Measurements from ENCODE around the gene PCDH10. TPM values are rescaled to one million over a fixed set of nuclear protein-coding genes. Genes with fewer than 3 reads are reported as not detected.
A peak's percentile ranks its signal among the peaks of the same experiment; 100 is the strongest.
"Not testable (repeated sequence)": the region's sequence is repeated elsewhere in the genome, so short reads cannot be mapped to it uniquely, and the experiment has no call there.

Gene PCDH10
- total and polyA plus RNA-seq, 8 donors: 0.09 to 0.26 (median 0.13) TPM

GRCh38 chr4:133188433-133189146, 39.5 kb downstream of the PCDH10 start:
- no peaks in the 10 kb centered on the region for H3K9me3 ChIP-seq
- H3K4me1 ChIP-seq: no peaks in the 10 kb centered on the region
- no peak overlapping the region for H3K27ac ChIP-seq
- DNase-seq (no peak), ATAC-seq (no peak), FAIRE-seq (no peak)
- no peak for TF ChIP-seq CTCF (IDR thresholded peaks at IDR 0.05)
- no peaks in the 10 kb centered on the region for H3K36me3 ChIP-seq
- intact Hi-C loops (cut with DNase I): no loop called here
- WGBS, 2 donors: 56 to 65% methylated on average over 8 of the region's 8 CpGs
- no peaks in the 10 kb centered on the region for H3K27me3 ChIP-seq
- H3K4me3 ChIP-seq: no peak overlapping the region

DNA sequence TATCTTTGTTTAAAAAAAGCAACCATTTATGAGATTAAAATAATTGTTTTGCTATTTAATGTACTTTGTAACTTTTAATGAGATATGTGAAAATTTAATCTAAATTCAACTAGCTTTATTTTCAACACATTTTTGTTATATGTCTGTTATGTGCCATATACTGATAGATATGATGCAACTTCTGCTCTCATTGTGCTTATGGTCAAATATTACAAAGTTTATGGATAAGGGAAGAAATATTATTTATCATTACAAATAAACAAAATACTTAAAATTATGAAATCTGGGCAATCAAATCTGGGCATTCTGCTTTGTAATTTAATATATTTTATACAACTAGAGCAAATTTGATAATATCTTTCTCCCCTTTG, 40.0 kb downstream of the PCDH10 start:
- H3K27me3 ChIP-seq: no peaks in the 10 kb centered on the region
- DNase-seq: no peak
- H3K27ac ChIP-seq: no peak overlapping the region
- H3K4me1 ChIP-seq: no peaks in the 10 kb centered on the region
- H3K36me3 ChIP-seq: no peaks in the 10 kb centered on the region
- no peak overlapping the region for H3K4me3 ChIP-seq
- ATAC-seq: no peak
- no peak for FAIRE-seq
- intact Hi-C loops (cut with DNase I): no loop called here
- H3K9me3 ChIP-seq: no peaks in the 10 kb centered on the region
- TF ChIP-seq CTCF (IDR thresholded peaks at IDR 0.05): no peak

- ATAC-seq: no peak
- TF ChIP-seq CTCF (IDR thresholded peaks at IDR 0.05): no peak
Measured at GRCh38 chr4:133190098-133190497, 41.0 kb downstream of the PCDH10 start.

DNA sequence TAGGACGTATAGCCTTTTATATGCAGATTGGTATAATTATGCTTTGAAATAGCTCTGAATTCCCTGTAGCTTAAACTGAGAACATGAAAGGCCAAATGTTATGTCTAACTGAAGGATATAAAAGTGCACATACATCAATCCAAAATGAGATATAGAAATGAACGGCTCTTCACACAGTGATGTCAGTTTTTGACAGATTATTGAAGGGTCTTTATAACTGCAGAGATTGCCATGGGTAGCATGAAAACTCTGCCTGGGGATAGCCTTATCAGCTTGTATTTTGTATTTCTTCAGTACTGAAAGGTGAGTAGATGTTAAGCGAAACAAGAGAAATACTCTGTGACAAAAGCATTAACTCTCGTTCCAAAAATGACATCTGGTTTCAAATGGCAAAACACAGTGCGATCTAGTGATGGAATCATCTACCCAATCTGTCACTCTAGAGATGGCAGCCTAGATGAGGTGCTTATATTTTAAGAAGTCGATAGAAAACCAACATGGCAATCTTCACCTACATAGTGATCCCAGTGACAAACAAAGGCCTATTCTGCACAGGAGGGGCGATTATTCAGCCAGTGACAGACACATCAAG, 59.7 kb downstream of the PCDH10 start:
- H3K4me1 ChIP-seq: no peaks in the 10 kb centered on the region
- H3K36me3 ChIP-seq: no peaks in the 10 kb centered on the region
- WGBS, 2 donors: 47 to 61% methylated on average over 7 of the region's 7 CpGs
- FAIRE-seq: no peak
- H3K9me3 ChIP-seq: no peaks in the 10 kb centered on the region
- no peak for DNase-seq
- no peak for TF ChIP-seq CTCF (IDR thresholded peaks at IDR 0.05)
- no peak for ATAC-seq
- H3K27ac ChIP-seq: no peak overlapping the region
- no peak overlapping the region for H3K4me3 ChIP-seq
- intact Hi-C loops (cut with DNase I): no loop called here
- H3K27me3 ChIP-seq: no peaks in the 10 kb centered on the region

More at GRCh38 chr4:133190098-133190497, 41.0 kb downstream of the PCDH10 start:
- Histone ChIP-seq H3K4me1 (no peaks in the 10 kb centered on the region), H3K27ac (no peak overlapping the region), H3K4me3 (no peak overlapping the region), H3K27me3 (no peaks in the 10 kb centered on the region), H3K36me3 (no peaks in the 10 kb centered on the region), H3K9me3 (no peaks in the 10 kb centered on the region)
- WGBS, 2 donors: 40 to 54% methylated on average over 5 of the region's 5 CpGs
- DNase-seq: no peak
- no peak for FAIRE-seq
- intact Hi-C loops (cut with DNase I): no loop called here

DNA sequence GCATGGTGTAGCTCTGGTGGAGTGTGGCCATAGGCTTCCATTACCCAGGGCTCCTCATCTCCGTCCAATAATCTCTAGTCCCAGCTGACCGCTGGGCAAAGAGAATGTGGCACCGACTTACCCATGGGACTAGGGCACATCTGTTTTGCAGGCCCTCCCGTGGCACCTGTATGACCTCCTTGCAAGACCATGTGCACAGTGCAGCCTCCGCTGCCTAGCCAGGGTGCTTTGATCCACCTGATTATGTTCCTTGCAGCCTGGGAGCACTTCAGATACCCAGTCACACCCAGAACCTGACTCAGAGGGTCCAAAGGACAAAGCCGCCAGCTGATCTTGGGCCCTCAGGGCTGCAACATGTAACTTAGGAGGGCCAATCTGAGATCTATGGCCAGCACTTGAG, 84.8 kb downstream of the PCDH10 start:
- ATAC-seq: no peak

GRCh38 chr4:133240451-133240850, 91.4 kb downstream of the PCDH10 start:
- FAIRE-seq; H3K9me3 ChIP-seq; H3K4me1 ChIP-seq; H3K27me3 ChIP-seq; ATAC-seq; H3K36me3 ChIP-seq; H3K27ac ChIP-seq; DNase-seq; H3K4me3 ChIP-seq; intact Hi-C loops (cut with DNase I): not testable (repeated sequence)
- 76 to 83% methylated on average over 16 to 30 of the region's 30 CpGs for WGBS, 2 donors

More for the DNA sequence above, 84.8 kb downstream of the PCDH10 start:
- DNase-seq: peak in 1 of 6 donors; percentile 28
- intact Hi-C loops (cut with DNase I): no loop called here
- 75 to 90% methylated on average over 6 of the region's 6 CpGs for WGBS, 2 donors
- Histone ChIP-seq H3K27ac (no peak overlapping the region), H3K9me3 (no peaks in the 10 kb centered on the region), H3K36me3 (no peaks in the 10 kb centered on the region), H3K27me3 (no peaks in the 10 kb centered on the region), H3K4me1 (no peaks in the 10 kb centered on the region), H3K4me3 (no peak overlapping the region)
- TF ChIP-seq CTCF (IDR thresholded peaks at IDR 0.05): no peak
- no peak for FAIRE-seq

All from pancreas (tissue), 10 donors.